Measurements from ENCODE around the gene NLRC5.

DNA sequence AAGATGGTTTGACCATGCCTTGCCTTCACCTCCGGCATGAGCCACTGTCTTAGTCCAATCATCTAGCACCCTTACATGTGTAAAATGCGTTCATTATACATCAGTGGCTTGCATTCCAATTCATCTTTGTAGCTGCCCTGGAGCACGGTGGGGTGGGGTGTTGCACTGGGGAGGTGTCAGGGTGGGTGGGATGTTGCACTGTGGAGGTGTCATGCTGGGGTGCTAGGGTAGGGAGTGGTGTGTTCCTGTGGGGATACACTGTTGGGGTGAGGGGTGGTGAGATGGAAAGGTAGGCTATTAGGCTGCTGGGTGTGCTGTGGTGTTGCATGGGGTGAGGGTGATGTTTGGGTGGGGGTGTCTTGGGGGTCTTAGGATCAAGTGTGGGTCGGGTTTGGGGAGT lies 47.0 kb downstream of the NLRC5 start:
- TF ChIP-seq, protein P1, sequence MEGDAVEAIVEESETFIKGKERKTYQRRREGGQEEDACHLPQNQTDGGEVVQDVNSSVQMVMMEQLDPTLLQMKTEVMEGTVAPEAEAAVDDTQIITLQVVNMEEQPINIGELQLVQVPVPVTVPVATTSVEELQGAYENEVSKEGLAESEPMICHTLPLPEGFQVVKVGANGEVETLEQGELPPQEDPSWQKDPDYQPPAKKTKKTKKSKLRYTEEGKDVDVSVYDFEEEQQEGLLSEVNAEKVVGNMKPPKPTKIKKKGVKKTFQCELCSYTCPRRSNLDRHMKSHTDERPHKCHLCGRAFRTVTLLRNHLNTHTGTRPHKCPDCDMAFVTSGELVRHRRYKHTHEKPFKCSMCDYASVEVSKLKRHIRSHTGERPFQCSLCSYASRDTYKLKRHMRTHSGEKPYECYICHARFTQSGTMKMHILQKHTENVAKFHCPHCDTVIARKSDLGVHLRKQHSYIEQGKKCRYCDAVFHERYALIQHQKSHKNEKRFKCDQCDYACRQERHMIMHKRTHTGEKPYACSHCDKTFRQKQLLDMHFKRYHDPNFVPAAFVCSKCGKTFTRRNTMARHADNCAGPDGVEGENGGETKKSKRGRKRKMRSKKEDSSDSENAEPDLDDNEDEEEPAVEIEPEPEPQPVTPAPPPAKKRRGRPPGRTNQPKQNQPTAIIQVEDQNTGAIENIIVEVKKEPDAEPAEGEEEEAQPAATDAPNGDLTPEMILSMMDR (IDR thresholded peaks at IDR 0.05), result no peak
- TF ChIP-seq EP300 (IDR thresholded peaks at IDR 0.05), result no peak
- no peak for TF ChIP-seq POLR2A (IDR thresholded peaks at IDR 0.05; ENCODE audit: low read depth)

Measured in esophagus muscularis mucosa (tissue), 4 donors.